IPS-NIHi11 (cell line): Measurements from ENCODE around the gene USP6.
"Not testable (repeated sequence)": the region's sequence is repeated elsewhere in the genome, so short reads cannot be mapped to it uniquely, and the experiment has no call there.

ENCODE experiments used
- DNase-seq: peaks from one replicate; pipeline ENCODE4 v3.0.0; 2012; ENCODE audit warnings: mixed read lengths, low spot score

USP6 gene

GRCh38 chr17:5115673-5116651 is at the start of gene USP6:
USP6 (plus strand) TSS chr17:5116032; CDS start chr17:5130368, 14,336 bp downstream.
- no peak for DNase-seq

GRCh38 chr17:5068236-5068635 is 47.6 kb upstream of the USP6 start:
- no peak for DNase-seq

- DNase-seq: no peak
These were observed 46.1 kb upstream of the USP6 start for GRCh38 chr17:5069724-5070123.

GRCh38 chr17:5075472-5075871 is 40.4 kb upstream of the USP6 start:
- not testable (repeated sequence) for DNase-seq

- not testable (repeated sequence) for DNase-seq
These were observed 38.6 kb upstream of the USP6 start for GRCh38 chr17:5077275-5077674.

DNA sequence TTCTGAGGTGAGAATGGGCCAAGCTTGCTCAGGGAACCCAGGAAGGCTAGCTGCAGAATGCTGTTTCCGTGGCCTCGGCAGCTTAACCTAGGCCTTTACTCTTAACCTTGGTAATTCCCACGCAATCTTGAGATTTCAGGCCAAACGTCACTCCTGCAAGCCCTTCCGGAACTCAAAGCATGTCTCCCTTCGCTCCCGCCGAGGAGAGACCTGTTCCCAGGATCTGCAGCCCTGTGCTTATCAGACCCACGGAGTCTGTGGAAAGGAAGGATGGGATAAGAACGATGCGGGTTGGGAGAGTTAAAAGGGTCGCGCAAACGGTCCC is 38.1 kb upstream of the USP6 start:
- DNase-seq: no peak

DNA sequence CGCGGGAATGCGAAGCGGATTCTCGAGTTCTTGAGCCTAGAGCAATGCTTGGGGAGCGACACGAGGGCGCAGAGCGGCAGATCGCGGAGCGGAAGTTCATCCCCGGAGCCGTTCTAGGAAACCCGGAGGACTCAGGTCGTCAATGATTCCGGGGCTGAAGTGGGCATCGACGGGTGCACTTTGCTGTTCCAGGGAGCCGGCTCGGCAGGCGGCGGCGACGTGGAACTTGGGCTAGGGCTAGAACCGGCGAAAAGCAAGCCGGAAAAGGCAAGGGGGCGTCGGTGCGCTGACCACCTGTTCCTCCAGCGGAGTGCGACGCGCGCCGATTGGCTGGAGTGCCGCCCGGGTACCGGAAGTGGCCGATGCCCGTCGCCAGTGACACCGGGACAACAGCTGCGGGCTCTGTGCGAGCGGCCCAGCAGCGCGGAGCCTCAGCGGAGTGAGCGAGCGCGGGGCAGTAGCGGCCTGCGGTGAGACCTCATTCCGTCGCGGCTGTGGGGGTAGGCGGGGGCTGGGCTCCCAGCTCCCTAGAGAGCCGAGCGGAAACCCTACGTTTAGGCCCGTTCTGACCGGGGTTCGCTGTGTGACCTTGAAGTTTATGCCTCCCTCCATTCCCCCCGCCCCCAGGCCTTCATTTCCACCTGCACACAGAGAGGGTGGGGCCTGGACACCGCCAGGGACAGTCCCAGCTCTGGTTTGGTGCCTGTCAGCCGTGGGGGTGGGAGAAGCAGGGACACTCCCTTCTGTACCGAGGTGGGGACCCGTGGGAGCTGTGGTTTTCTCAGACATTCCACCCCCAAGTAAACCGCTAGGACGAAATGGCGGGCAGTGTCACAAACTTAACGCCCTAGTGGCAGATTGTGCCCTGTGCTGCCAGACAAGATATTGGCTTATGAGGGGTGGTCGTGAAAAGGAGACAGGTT is 37.5 kb upstream of the USP6 start, which contains the start of gene ZFP3:
Gene ZFP3, plus strand, starts transcription at position 362 of the 923 bp plus-strand sequence. CDS start 13,038 bp downstream, outside the sequence.
- peak; percentile 75 for DNase-seq

DNA sequence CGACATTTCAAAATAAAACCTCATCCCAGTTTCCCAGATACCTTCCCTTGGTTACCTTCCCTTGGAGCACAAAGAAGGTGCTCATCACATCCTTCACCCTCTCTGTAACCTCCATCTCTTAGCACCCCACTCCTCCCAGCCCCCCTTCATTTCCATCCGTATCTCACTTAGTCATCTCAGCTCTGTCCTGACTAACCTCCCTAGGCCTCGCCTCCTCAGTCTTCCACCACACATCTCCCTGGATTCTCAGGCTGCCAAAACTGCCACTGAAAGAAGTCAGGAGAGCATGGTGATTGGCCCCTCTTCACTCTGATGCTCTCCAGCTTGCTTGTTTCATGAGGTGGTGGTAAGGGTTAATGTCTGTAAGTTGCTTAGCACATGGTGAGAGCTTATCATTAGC is 35.2 kb upstream of the USP6 start:
- no peak for DNase-seq

DNA sequence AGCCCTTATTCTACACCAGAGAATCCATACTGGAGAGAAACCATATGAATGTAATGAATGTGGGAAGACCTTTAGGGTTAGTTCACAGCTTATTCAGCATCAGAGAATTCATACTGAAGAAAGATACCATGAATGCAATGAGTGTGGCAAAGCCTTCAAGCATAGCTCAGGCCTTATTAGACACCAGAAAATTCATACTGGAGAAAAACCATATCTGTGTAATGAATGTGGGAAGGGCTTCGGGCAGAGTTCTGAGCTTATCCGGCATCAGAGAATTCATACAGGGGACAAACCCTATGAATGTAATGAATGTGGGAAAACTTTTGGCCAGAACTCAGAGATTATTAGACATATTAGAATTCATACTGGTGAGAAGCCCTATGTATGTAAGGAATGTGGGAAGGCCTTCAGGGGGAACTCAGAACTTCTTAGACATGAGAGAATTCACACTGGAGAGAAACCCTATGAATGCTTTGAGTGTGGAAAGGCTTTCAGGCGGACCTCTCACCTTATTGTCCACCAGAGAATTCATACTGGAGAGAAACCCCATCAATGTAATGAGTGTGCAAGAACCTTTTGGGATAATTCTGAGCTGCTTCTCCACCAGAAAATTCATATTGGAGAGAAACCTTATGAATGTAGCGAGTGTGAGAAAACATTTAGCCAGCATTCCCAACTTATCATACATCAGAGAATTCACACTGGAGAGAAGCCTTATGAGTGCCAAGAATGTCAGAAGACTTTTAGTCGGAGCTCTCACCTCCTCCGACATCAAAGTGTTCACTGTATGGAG is 23.4 kb upstream of the USP6 start:
- DNase-seq: no peak

DNA sequence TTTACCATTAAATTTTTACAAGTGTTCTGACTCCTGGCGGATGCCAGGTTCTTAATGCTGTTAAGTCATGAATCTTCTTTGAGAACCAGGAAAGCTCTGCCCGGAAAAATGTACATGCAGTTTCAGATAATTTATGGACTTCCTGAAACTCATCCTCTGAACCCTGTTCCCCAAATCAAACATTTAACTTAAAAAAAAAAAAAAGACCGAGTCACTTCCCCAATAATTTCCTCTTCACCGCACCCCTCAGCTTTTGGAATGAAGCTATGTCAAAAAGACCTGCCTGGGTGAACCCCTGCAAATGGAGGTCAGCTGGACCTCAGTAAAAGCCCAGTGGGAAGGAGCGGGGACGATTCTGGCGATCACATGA is 19.1 kb upstream of the USP6 start:
- no peak for DNase-seq

DNA sequence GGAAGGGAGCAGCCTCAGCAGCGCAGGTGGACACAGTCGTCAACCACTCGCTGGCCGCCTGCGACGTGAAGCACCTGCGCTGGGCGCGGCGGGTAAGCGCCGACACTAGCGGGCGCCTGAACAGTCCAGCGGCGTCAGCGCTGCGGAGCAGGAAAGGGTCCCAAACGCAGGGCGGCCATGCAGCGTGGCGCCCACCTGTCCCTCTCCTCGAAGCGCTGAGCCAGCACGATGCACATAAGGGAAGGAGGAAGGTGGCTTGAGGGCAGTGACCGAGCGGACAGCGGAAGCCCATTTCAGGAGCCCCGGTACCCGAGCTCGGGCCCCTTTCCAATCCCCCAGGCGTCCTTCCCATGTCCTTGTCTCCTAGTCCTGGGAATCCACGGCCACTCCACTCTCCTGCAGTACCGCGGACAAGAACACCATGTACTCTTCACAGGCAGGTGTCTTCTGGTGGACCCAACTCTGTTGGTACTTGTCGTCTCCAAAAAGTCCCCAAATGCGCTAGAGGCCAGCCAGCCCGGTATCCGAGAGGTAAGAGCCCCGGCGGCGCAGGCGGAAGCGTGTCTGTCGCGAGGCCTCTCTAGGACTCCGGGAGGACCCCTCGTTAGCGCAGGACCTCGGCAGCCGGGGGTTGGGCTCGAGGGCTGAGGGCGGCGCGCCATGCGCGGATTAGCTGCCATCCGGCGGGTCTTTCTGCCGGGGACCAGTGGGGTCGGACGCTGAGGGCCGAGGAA is 18.6 kb upstream of the USP6 start:
- peak; percentile 90 for DNase-seq

GRCh38 chr17:5099271-5099670 is 16.6 kb upstream of the USP6 start:
- DNase-seq: no peak

- DNase-seq: no peak
These were observed 15.0 kb upstream of the USP6 start for GRCh38 chr17:5100832-5101231.

DNA sequence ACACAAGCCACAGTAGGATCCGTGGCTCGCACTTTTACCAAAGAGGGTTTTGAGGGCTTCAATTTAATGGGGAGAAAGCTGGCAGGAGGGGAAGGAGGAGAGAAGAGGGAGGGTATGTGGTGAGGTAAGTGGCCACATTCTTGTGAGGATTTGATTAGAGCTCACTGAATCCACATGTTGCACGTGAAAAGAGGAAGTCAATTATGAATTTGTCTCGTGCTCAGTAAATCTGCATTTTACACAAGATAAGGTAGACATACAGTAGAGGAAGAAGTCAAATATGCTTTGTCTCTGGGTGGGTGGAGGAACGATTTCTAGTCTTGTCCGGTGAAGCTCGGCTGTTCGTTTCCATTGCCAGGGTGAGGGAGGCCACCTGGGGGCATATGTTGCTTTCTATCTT is 5.0 kb upstream of the USP6 start:
- no peak for DNase-seq

DNA sequence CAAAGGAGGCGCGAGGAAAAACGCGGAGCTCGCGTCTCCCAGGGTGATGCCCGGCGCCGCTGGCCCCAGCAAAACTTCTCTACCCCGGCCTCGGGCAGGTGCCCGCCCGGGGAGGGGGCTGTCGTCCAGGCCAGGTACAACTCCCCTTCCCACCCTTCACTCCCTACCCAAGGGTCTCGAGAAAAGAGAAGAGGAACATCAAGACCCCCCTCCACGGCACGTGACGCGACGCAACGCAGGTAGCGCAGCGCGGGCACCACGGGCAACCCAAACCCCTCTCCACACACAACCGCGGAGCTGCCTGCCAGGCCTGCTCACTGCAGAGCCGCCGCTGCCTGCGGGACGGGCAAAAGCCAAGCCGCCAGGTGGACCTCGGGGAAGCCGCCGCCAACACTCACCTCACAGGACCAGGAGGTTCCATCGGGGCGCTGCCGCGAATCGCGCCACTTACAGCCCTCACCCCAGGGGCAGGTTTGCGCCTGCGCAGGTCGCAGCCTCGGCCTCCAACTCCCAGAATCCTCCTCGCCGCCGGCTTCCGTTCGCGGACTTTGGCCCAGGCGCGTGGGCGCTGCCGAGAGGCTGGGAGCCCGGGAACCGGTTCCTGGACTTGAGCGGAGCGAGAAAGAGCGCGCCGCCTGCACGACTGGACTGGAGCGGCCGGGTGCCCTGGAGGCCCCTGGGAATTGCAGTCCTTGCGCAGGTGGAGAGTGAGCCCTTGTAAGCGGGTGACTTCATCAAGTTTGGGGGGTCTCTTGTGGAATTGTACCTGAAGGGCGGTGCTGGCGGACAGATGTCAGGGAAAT is 4.2 kb upstream of the USP6 start, which contains the start of gene ZNF232:
Gene ZNF232, minus strand, starts transcription at position 477 of the 803 bp plus-strand sequence. Its CDS starts 56 bp downstream, at position 421.
- peak; percentile 95 for DNase-seq

GRCh38 chr17:5118219-5118618 is 2.4 kb downstream of the USP6 start:
- DNase-seq: no peak

GRCh38 chr17:5120036-5120435 is 4.2 kb downstream of the USP6 start:
- no peak for DNase-seq

DNA sequence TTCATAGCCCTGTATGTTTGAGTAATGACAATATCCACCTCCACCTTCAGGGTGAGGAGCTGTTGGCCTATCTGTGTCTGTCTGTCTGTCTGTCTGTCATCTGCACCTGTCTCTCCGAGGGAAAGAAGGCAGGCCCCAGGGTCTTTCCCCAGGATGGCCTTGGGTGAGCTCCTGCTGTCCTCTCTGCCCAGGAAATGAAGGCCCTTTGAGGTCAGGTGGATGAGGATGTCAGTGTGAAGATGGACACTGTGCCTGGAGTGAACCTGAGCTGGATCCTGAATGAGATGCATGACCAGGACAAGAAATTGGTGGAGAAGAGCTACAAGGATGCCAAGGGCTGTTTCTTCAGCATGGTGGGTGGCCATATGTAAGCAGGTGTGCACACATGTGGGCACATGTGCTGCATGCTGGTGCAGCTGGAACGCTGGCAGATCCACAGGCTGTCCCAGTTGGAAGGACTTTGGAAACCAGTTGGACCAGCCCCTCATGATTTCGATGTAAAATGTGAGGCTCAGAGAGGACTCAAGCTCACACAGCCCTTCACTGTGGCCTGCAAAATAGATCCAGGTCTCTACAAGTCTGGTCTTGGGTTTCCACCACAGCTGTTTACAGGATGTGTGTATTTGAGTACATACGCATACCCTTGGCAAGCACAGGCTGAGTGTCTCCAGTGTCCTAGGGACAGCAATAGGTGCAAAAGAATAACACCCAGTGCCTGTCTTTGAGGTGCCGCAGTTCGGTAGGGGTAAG is 4.8 kb downstream of the USP6 start:
- DNase-seq: not testable (repeated sequence)

DNA sequence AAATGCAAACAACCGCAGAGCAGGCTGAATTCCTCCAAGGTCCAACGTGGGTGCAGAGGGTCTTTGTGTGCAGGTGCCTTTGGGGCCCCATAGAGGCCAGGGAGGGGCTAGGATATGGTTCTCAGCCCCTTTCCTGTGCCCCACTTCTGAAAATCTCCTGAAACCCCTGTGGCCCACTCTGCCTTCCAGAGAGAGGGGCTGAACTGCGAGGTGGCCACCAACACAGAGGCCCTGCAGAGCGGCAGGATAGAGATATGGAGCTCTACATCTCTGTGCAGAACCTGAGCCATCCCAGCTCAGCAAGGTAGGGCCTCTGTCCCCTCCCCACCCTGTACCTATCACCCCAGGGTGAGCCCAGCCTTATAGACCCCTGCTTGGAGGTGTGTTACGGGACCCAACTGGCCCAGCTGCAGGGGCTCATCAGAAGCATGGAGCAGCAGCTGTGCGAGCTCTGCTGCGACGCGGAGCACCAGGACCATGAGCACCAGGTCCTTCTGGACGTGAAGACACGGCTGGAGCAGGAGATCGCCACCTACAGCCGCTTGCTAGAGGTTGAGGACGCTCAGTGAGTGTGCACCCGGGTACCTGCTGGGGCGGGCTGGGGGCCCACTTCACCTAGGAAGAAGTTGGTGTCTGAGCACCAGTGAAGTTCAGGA is 5.5 kb downstream of the USP6 start:
- no peak for DNase-seq
